Measurements from ENCODE around the gene TMEM207. TPM values are rescaled to one million over a fixed set of nuclear protein-coding genes. Genes with fewer than 3 reads are reported as not detected.

TMEM207 gene
- total RNA-seq, 1 experiment from 2014 or later = not detected

DNA sequence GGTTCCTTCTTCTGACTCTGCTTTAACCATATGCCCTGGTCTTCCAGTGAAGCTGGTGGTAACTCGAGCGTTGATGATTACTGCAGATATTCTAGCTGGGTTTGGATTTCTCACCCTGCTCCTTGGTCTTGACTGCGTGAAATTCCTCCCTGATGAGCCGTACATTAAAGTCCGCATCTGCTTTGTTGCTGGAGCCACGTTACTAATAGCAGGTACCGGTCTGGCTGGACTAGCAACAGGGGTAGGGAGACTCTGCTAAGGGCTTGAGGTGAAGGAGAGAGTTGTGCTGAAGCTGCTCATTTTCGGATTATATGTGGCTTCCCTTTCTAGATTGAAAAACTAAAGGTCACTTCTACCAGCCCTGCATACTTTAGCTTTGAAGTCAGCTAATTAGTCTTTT, 45.0 kb downstream of the TMEM207 start:
- Histone ChIP-seq H3K4me2 (ENCODE audit: insufficient read depth, insufficient read length, low read length) (no peak overlapping the region), H3K27ac (ENCODE audit: insufficient read length, low read depth, low read length) (no peak overlapping the region), H3T11ph (ENCODE audit: low read length) (no peak overlapping the region), H3K27me3 (ENCODE audit: insufficient read depth, low read length) (no peaks in the 10 kb centered on the region), H2BK12ac (ENCODE audit: insufficient read length, low read depth, low read length) (no peak overlapping the region), H2BK20ac (ENCODE audit: low read depth, low read length, poor library complexity, severe bottlenecking) (no peak overlapping the region), H2BK15ac (ENCODE audit: low read depth, low read length) (no peak overlapping the region), H4K91ac (ENCODE audit: insufficient read length, low read depth, low read length) (no peak overlapping the region), H3K18ac (ENCODE audit: insufficient read length, low read depth, low read length) (no peak overlapping the region), H3K79me2 (ENCODE audit: insufficient read depth, low read length) (no peaks in the 10 kb centered on the region), H2BK5ac (ENCODE audit: insufficient read length, low read length) (no peak overlapping the region), H3K23ac (ENCODE audit: insufficient read length, low read depth, low read length) (no peak overlapping the region), H2AK5ac (ENCODE audit: insufficient read length, low read length) (no peak overlapping the region), H3K4me1 (ENCODE audit: insufficient read depth, low read length) (no peaks in the 10 kb centered on the region), H2AFZ (ENCODE audit: low read length) (no peak overlapping the region), H4K5ac (ENCODE audit: insufficient read length, low read depth, low read length) (no peak overlapping the region), H3K4ac (ENCODE audit: low read depth, low read length) (no peak overlapping the region), H3K14ac (ENCODE audit: insufficient read depth, low read length) (no peak overlapping the region), H3K79me1 (ENCODE audit: insufficient read depth, low read depth, low read length, poor library complexity, severe bottlenecking) (no peaks in the 10 kb centered on the region), H3K23me2 (ENCODE audit: insufficient read length, low read depth, low read length, poor library complexity, severe bottlenecking) (no peaks in the 10 kb centered on the region), H4K8ac (replicated peaks; ENCODE audit: insufficient read length, low read depth, low read length) (no peak overlapping the region), H3K9me3 (ENCODE audit: control insufficient read depth, low read depth, low read length) (no peaks in the 10 kb centered on the region), H2BK120ac (ENCODE audit: low read depth, low read length, poor library complexity, severe bottlenecking) (no peak overlapping the region), H3K56ac (ENCODE audit: insufficient read length, low read depth, low read length) (no peak overlapping the region), H3K9ac (ENCODE audit: extremely low read depth, insufficient read length, low read length) (no peak overlapping the region), H4K20me1 (ENCODE audit: control insufficient read depth, insufficient read depth, insufficient read length) (no peaks in the 10 kb centered on the region)
- H3K27ac Mint-ChIP-seq = peak overlapping the region in 1 of 3 experiments; percentile 44; a peak in 1 of 7 replicates
- H3K4me1 Mint-ChIP-seq = no peaks in the 10 kb centered on the region
- DNase-seq = no peak
- no peaks in the 10 kb centered on the region for H3K9me3 Mint-ChIP-seq
- TF ChIP-seq, protein P1, sequence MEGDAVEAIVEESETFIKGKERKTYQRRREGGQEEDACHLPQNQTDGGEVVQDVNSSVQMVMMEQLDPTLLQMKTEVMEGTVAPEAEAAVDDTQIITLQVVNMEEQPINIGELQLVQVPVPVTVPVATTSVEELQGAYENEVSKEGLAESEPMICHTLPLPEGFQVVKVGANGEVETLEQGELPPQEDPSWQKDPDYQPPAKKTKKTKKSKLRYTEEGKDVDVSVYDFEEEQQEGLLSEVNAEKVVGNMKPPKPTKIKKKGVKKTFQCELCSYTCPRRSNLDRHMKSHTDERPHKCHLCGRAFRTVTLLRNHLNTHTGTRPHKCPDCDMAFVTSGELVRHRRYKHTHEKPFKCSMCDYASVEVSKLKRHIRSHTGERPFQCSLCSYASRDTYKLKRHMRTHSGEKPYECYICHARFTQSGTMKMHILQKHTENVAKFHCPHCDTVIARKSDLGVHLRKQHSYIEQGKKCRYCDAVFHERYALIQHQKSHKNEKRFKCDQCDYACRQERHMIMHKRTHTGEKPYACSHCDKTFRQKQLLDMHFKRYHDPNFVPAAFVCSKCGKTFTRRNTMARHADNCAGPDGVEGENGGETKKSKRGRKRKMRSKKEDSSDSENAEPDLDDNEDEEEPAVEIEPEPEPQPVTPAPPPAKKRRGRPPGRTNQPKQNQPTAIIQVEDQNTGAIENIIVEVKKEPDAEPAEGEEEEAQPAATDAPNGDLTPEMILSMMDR (conservative IDR thresholded peaks at IDR 0.05) = no peak
- H3K27me3 Mint-ChIP-seq (ENCODE audit: low read depth) = no peaks in the 10 kb centered on the region
- no peaks in the 10 kb centered on the region for H3K36me3 Mint-ChIP-seq (ENCODE audit: insufficient read depth in 1 of 3, low read depth in 3 of 3)
- H3K4me3 Mint-ChIP-seq = no peak overlapping the region
- no CpG with 5 or more reads among the region's 8 CpGs for whole genome bisulfite sequencing (ENCODE audit: extremely low coverage, insufficient read length, low lambda C conversion rate)
